Transverse colon (tissue), 4 donors: ENCODE results near the gene TCERG1L. TPM values are rescaled to one million over a fixed set of nuclear protein-coding genes. Genes with fewer than 3 reads are reported as not detected.

Experiments used
- DNase-seq: peaks from one replicate; pipeline ENCODE4 v3.0.0-alpha.2; 2019
- H3K27ac ChIP-seq, 4 donors: fragments of 200-600 bp; sonication (generic); 2 replicates each; pipeline ENCODE4 v1.5.1; 2016 to 2018; ENCODE audit warnings: inconsistent platforms in 4 of 4
- H3K27me3 ChIP-seq: fragments of 200-600 bp; sonication (generic); 2 replicates; pipeline ENCODE4 v1.5.1; 2017; ENCODE audit warnings: inconsistent platforms
- H3K36me3 ChIP-seq, 4 donors: fragments of 200-600 bp; sonication (generic); 2 replicates each; pipeline ENCODE4 v1.5.1; 2017 to 2019; ENCODE audit warnings: inconsistent platforms in 4 of 4
- H3K4me1 ChIP-seq, 4 donors: fragments of 200-600 bp; sonication (generic); 2 replicates each; pipeline ENCODE4 v1.5.1; 2017 to 2020; ENCODE audit warnings: inconsistent platforms in 4 of 4
- H3K4me3 ChIP-seq, 4 donors: fragments of 200-600 bp; sonication (generic); 1 replicate in 1 of 4; 2 replicates in 3 of 4; pipeline versions ENCODE4 v1.5.1 to v1.6.1; 2017 to 2019; ENCODE audit warnings: inconsistent platforms in 4 of 4
- H3K9me3 ChIP-seq, 2 donors: fragments of 200-600 bp; sonication (generic); 2 replicates each; pipeline ENCODE4 v1.5.1; 2017 to 2019; ENCODE audit warnings: inconsistent platforms in 2 of 2
- EP300 ChIP-seq: sonication (generic); formaldehyde crosslinking; IDR thresholded peaks from one replicate; pipeline ENCODE4 v1.6.1; 2017; ENCODE audit warnings: antibody characterized with exemption, low read depth
- POLR2A ChIP-seq: fragments of 450-650 bp; IDR thresholded peaks from one replicate; pipeline ENCODE4 v1.6.1; 2016; ENCODE audit warnings: antibody characterized with exemption, mild to moderate bottlenecking, moderate library complexity
- POLR2AphosphoS5 ChIP-seq, 3 donors: sonication (generic); formaldehyde crosslinking; IDR thresholded peaks; one replicate each; pipeline ENCODE4 v1.6.1; 2016; ENCODE audit warnings: antibody characterized with exemption in 3 of 3
- WGBS, 2 donors: methylation state at CpG; one replicate each; pipeline ENCODE4 v1.1.5; 2018; ENCODE audit warnings: low coverage in 1 of 2; 5-methylcytosine and 5-hydroxymethylcytosine counted together
- in situ Hi-C, 4 donors: fragments of 200-750 bp; cut with MboI; loops; one replicate each; pipeline versions ENCODE4 v1.15.0 to v1.15.1; 2017; ENCODE audit warnings: low sequenced_read_pairs in 3 of 4, low pct_ligation_motif_present in 1 of 4, low pct_unique_long_range_greater_than_20kb in 1 of 4
- intact Hi-C: fragments of 100-400 bp; cut with DNase I; formaldehyde crosslinking; loops from one replicate; pipeline ENCODE4 v1.15.1; 2023; ENCODE audit warnings: low total_unique reads
- total RNA-seq, 4 donors: library from RNA; depleted of rRNA; stranded (reverse); fragments of >200 nt; gene quantifications; one replicate each; pipeline ENCODE4 v1.1.0, GENCODE V29; 2016
- TF ChIP-seq, protein P1 (sequence below), 5 experiments: fragments of 200-600 bp in 3 of 5; fragments of 450-650 bp in 2 of 5; sonication (generic) in 3 of 5; IDR thresholded peaks; 1 replicate in 2 of 5; 2 replicates in 3 of 5; pipeline ENCODE4 v1.5.1; 2016 to 2017; ENCODE audit warnings: antibody characterized with exemption in 5 of 5, inconsistent platforms in 3 of 5, mild to moderate bottlenecking in 2 of 5, moderate library complexity in 1 of 5

Gene TCERG1L
- total RNA-seq, 4 donors from 2014 or later: 0.16 TPM; not detected in 3

DNA sequence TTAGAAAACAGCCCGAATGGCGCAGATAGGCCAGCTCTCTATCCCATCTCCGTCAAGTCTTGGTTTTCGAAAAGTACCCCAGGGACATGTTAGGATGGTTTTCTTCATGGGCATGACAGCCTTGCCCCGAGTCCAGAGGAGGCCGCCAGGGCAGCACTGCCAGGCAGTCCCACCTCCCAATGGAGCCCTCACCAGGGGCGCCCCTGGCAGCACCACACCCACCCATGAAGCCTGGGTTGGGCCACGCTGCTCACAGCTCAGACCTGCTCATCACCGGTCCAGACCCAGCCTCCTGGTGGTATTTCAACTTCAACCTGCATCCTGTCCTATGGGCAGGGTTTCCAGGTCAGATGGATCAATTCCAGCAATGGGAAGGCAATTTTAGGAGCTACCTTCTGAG lies 53.3 kb downstream of the TCERG1L start:
- Histone ChIP-seq H3K9me3 (no peaks in the 10 kb centered on the region), H3K36me3 (no peaks in the 10 kb centered on the region), H3K27ac (no peak overlapping the region), H3K4me1 (no peaks in the 10 kb centered on the region), H3K4me3 (no peak overlapping the region), H3K27me3 (no peaks in the 10 kb centered on the region)
- 81% methylated on average over 9 of the region's 9 CpGs; no CpG with 5 or more reads in 1 of the 2 donors for WGBS, 2 donors
- no peak for TF ChIP-seq POLR2AphosphoS5 (IDR thresholded peaks at IDR 0.05)
- no peak for TF ChIP-seq EP300
- TF ChIP-seq POLR2A: no peak
- TF ChIP-seq, protein P1, sequence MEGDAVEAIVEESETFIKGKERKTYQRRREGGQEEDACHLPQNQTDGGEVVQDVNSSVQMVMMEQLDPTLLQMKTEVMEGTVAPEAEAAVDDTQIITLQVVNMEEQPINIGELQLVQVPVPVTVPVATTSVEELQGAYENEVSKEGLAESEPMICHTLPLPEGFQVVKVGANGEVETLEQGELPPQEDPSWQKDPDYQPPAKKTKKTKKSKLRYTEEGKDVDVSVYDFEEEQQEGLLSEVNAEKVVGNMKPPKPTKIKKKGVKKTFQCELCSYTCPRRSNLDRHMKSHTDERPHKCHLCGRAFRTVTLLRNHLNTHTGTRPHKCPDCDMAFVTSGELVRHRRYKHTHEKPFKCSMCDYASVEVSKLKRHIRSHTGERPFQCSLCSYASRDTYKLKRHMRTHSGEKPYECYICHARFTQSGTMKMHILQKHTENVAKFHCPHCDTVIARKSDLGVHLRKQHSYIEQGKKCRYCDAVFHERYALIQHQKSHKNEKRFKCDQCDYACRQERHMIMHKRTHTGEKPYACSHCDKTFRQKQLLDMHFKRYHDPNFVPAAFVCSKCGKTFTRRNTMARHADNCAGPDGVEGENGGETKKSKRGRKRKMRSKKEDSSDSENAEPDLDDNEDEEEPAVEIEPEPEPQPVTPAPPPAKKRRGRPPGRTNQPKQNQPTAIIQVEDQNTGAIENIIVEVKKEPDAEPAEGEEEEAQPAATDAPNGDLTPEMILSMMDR (IDR thresholded peaks at IDR 0.05): no peak
- intact Hi-C loops: no loop called here
- in situ Hi-C loops: no loop called here
- no peak for DNase-seq

DNA sequence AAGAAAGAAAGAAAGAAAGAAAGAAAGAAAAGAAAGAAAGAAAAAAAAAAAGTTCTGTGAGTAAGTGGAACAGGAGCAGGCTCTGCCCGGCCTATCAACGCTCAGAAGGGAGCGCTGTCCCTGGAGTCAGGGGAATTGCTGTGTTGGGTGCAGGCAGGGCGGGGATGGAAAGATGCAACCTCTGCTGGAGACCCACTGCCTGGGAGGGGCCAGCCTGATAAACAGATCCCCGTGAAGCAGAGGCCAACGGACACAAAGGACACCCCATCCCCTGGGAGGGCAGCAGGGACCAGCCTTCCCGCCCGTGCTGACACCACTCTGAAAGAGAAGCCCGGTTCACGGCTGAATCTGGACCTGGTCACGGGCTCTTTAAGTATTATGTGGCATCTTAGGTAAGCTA lies 54.5 kb downstream of the TCERG1L start:
- Histone ChIP-seq H3K36me3 (no peaks in the 10 kb centered on the region), H3K4me1 (no peaks in the 10 kb centered on the region), H3K9me3 (no peaks in the 10 kb centered on the region), H3K4me3 (no peak overlapping the region), H3K27me3 (no peaks in the 10 kb centered on the region), H3K27ac (no peak overlapping the region)
- intact Hi-C loops (no loop called here), in situ Hi-C loops (no loop called here)
- WGBS, 2 donors: 73 to 100% methylated on average over 2 to 11 of the region's 11 CpGs
- DNase-seq: no peak
- TF ChIP-seq EP300: no peak

GRCh38 chr10:131254859-131255252 lies 56.7 kb downstream of the TCERG1L start:
- no peak overlapping the region for H3K4me3 ChIP-seq
- H3K27me3 ChIP-seq: no peaks in the 10 kb centered on the region
- in situ Hi-C loops: no loop called here
- 77 to 100% methylated on average over 1 to 4 of the region's 4 CpGs for WGBS, 2 donors
- TF ChIP-seq EP300 (no peak), POLR2AphosphoS5 (IDR thresholded peaks at IDR 0.05) (no peak), POLR2A (no peak)
- TF ChIP-seq, protein P1 (IDR thresholded peaks at IDR 0.05): no peak
- no peaks in the 10 kb centered on the region for H3K36me3 ChIP-seq
- no peaks in the 10 kb centered on the region for H3K9me3 ChIP-seq
- intact Hi-C loops: no loop called here
- DNase-seq: no peak
- no peak overlapping the region for H3K27ac ChIP-seq
- no peaks in the 10 kb centered on the region for H3K4me1 ChIP-seq

DNA sequence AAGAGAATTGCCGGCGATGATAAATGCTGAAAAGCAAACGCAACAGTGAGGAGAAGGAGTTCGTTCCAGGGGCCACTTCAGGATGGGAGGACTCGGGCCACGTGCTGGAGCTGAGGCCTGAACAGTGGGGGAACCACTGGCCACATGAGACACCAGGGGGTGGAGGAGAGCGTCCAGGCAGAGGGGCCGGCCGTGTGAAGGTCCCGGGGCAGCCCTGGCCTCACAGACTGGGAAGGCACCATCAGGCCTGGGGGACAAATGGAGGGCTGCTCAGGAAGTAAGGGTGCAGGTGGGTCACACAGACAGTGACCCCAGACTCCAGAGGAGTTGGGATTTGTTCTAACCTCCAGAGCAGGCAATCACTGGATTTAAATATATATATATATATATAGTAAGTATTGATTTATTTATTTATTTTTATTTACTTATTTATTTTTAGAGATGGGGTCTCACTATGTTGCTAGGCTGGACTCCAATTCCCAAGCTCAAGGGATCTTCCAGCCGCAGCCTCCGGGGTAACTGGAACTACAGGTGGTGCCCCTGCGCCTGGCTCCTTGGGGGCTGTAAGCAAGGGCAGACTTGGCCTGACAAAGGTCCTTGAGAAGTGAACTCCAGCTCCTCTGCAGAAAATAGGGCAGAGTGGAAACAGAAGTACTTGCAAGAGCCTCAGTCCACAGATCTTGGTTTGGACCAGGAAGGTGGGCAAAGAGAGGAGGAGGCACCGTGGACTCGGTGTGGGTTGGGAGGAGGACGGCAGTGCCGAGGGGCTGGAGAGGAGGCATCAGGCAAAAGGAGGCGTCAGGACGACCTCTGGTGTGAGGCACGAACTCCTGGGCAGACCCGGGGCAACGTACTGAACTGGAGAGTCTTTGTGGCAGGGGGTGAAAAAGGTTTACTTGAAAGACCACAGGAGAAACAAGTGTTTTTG lies 57.3 kb downstream of the TCERG1L start:
- DNase-seq: no peak
- H3K36me3 ChIP-seq: no peaks in the 10 kb centered on the region
- intact Hi-C loops: no loop called here
- 87 to 89% methylated on average over 9 to 22 of the region's 22 CpGs for WGBS, 2 donors
- H3K9me3 ChIP-seq: no peaks in the 10 kb centered on the region
- no peaks in the 10 kb centered on the region for H3K4me1 ChIP-seq
- no peak overlapping the region for H3K27ac ChIP-seq
- no peak overlapping the region for H3K4me3 ChIP-seq
- no peaks in the 10 kb centered on the region for H3K27me3 ChIP-seq
- TF ChIP-seq POLR2AphosphoS5 (IDR thresholded peaks at IDR 0.05) (no peak), EP300 (no peak), POLR2A (no peak)
- TF ChIP-seq, protein P1 (IDR thresholded peaks at IDR 0.05): no peak
- in situ Hi-C loops: no loop called here
